ENCODE results near the gene PCNT. TPM values are rescaled to one million over a fixed set of nuclear protein-coding genes. Genes with fewer than 3 reads are reported as not detected.

PCNT gene
- total and polyA plus RNA-seq, 10 donors, result 6.4 to 43.7 (median 35.4) TPM

DNA sequence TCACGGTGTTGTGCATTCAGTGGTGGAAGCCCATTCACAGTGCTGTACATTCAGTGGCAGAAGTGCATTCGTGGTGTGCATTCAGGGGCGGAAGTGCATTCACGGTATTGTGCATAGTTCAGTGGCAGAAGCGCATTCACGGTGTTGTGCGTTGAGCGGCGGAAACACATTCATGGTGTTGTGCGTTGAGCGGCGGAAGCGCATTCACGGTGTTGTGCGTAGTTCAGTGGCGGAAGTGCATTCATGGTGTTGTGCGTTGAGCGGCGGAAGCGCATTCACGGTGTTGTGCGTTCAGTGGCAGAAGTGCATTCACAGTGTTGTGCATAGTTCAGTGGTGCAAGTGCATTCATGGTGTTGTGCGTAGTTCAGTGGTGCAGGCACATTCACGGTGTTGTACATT, 60.6 kb downstream of the PCNT start:
- Histone ChIP-seq H3K27ac (no peak overlapping the region), H3K4me1 (no peaks in the 10 kb centered on the region), H3K27me3 (replicated peaks in 1 of 7) (no peaks in the 10 kb centered on the region), H3K9me3 (peaks cover 0 to 13% (median 0%) of the 10 kb centered on the region in 8 donors), H3K4me3 (no peak overlapping the region), H3K36me3 (peaks cover 0 to 83% (median 37%) of the 10 kb centered on the region in 6 donors)
- intact Hi-C loops (cut with DNase I; ENCODE audit: low total_unique reads), result no loop called here
- DNase-seq, result no peak
- 94 to 99% (median 98%) methylated on average over 23 to 24 of the region's 24 CpGs for WGBS, 5 donors
- TF ChIP-seq POLR2A (IDR thresholded peaks at IDR 0.05) (no peak), POLR2AphosphoS5 (IDR thresholded peaks at IDR 0.05) (no peak)
- TF ChIP-seq, protein P1, sequence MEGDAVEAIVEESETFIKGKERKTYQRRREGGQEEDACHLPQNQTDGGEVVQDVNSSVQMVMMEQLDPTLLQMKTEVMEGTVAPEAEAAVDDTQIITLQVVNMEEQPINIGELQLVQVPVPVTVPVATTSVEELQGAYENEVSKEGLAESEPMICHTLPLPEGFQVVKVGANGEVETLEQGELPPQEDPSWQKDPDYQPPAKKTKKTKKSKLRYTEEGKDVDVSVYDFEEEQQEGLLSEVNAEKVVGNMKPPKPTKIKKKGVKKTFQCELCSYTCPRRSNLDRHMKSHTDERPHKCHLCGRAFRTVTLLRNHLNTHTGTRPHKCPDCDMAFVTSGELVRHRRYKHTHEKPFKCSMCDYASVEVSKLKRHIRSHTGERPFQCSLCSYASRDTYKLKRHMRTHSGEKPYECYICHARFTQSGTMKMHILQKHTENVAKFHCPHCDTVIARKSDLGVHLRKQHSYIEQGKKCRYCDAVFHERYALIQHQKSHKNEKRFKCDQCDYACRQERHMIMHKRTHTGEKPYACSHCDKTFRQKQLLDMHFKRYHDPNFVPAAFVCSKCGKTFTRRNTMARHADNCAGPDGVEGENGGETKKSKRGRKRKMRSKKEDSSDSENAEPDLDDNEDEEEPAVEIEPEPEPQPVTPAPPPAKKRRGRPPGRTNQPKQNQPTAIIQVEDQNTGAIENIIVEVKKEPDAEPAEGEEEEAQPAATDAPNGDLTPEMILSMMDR (IDR thresholded peaks at IDR 0.05 in 8 of 11, conservative IDR thresholded peaks at IDR 0.05 in 3 of 11), result no peak

DNA sequence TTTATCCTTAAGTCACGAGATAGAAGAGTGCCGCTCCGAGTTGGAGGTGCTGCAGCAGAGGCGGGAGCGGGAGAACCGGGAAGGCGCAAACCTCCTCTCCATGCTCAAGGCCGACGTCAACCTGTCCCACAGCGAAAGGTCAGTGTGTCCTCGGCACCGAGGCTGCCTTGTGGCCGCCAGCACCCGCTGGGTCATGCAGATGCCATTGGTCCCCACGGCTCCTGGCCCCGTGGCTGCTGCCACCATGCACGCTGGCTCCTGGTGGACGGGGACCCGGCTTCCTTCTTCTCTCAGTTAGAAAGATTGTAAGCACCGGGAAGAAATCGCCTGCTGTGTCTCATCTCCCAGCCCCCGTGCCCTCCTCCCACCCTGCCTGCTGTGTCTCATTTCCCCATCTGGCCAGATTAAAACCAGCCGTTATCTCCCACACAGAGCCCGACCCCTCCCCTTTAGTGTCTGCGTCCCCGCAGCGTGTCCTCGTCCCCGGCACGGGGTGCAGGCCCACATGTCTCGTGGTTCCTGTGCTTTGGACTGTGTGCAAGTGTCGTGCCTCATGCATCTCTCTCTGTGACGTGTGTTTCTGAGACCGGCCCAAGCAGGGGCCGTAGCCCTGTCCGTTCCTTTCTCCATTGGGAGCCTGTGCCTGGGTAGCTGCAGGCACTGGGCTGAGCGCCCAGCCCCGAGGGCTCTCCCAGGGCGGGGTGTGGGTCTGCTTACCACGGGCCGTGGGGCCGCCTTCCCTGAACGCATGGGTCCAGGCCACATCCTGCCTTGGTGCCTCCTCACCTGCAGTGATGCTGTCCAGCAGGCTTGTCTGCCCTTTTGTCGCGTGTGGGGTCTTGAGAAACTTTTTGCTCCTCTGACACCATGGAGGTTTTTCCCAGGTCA, 62.1 kb downstream of the PCNT start:
- TF ChIP-seq POLR2AphosphoS5 (IDR thresholded peaks at IDR 0.05), result no peak
- no peak for TF ChIP-seq POLR2A (IDR thresholded peaks at IDR 0.05)
- TF ChIP-seq, protein P1 (IDR thresholded peaks at IDR 0.05 in 8 of 11, conservative IDR thresholded peaks at IDR 0.05 in 3 of 11), result no peak
- Histone ChIP-seq H3K4me3 (no peak overlapping the region), H3K36me3 (peaks cover 0 to 95% (median 50%) of the 10 kb centered on the region in 6 donors), H3K4me1 (no peaks in the 10 kb centered on the region), H3K27ac (no peak overlapping the region), H3K9me3 (peaks cover 0 to 11% (median 0%) of the 10 kb centered on the region in 8 donors), H3K27me3 (replicated peaks in 1 of 7) (no peaks in the 10 kb centered on the region)
- intact Hi-C loops (cut with DNase I; ENCODE audit: low total_unique reads), result no loop called here
- no peak for DNase-seq
- 87 to 92% (median 89%) methylated on average over 40 to 45 of the region's 45 CpGs for WGBS, 5 donors

DNA sequence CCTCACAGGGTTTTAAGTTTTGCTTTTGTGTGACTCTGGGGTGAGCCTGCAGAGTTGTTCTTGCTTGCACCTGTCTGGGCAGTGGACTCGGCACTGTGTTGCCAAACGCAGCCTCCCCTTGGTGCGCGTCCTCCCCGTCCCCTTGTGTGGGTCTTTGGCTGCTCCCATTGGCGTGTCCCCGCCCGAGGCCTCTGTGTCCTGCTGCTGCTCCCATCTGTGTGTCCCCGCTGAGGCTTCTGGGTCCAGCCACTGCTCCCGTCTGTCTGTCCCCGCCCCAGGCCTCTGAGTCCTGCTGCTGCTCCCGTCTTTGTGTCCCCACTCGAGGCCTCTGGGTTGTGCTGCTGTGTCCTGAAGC, 62.8 kb downstream of the PCNT start:
- H3K4me1 ChIP-seq, result no peaks in the 10 kb centered on the region
- 94 to 98% (median 96%) methylated on average over 13 of the region's 13 CpGs for WGBS, 5 donors
- TF ChIP-seq POLR2A (IDR thresholded peaks at IDR 0.05) (no peak), POLR2AphosphoS5 (IDR thresholded peaks at IDR 0.05) (no peak)
- TF ChIP-seq, protein P1 (IDR thresholded peaks at IDR 0.05 in 8 of 11, conservative IDR thresholded peaks at IDR 0.05 in 3 of 11), result no peak
- no peaks in the 10 kb centered on the region for H3K27me3 ChIP-seq (replicated peaks in 1 of 7)
- no peak overlapping the region for H3K4me3 ChIP-seq
- H3K27ac ChIP-seq, result no peak overlapping the region
- DNase-seq, result no peak
- peaks cover 0 to 98% (median 53%) of the 10 kb centered on the region in 6 donors for H3K36me3 ChIP-seq
- peaks cover 0 to 11% (median 0%) of the 10 kb centered on the region in 8 donors for H3K9me3 ChIP-seq
- intact Hi-C loops (cut with DNase I; ENCODE audit: low total_unique reads), result no loop called here

DNA sequence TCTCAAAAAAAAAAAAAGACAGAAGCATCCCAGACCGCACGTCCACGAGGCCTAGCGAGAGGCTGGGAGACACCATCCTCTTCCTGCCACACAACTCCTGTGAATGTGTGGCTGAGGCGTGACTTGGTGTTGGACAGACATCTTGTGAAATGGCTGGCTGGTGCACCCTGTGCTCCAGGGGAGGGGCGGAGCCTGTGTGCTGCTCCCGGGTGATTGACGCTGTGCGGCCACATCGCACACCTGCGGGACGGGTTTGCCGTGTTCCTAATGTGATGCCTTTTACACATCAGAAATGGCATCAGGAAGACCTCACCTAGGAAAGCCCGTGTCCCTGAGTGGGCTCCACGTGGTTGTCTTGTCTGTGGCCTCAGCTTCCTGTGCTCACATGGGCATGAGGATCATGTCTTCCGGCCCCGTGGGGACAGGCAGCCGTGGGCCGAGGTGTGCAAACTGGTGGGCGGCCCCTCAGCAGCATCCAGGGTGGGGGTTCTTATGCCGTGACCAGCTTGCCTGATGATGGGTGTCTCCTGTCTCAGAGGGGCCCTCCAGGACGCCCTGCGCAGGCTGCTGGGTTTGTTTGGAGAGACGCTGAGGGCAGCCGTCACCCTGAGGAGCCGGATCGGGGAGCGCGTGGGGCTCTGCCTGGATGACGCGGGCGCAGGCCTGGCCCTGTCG, 64.4 kb downstream of the PCNT start:
- Histone ChIP-seq H3K36me3 (peaks cover 0 to 99% (median 56%) of the 10 kb centered on the region in 6 donors), H3K4me3 (no peak overlapping the region), H3K27me3 (replicated peaks in 1 of 7) (no peaks in the 10 kb centered on the region), H3K9me3 (no peaks in the 10 kb centered on the region), H3K4me1 (no peaks in the 10 kb centered on the region), H3K27ac (no peak overlapping the region)
- 93 to 95% (median 94%) methylated on average over 27 to 33 of the region's 33 CpGs for whole genome bisulfite sequencing, 5 donors
- DNase-seq, result no peak
- TF ChIP-seq POLR2A (IDR thresholded peaks at IDR 0.05), result no peak
- TF ChIP-seq, protein P1 (IDR thresholded peaks at IDR 0.05 in 8 of 11, conservative IDR thresholded peaks at IDR 0.05 in 3 of 11), result no peak
- TF ChIP-seq POLR2AphosphoS5 (IDR thresholded peaks at IDR 0.05), result no peak
- intact Hi-C loops (cut with DNase I; ENCODE audit: low total_unique reads), result no loop called here

Data from spleen (tissue), 11 donors.